ENCODE measurements around the gene EFNA3.

DNA sequence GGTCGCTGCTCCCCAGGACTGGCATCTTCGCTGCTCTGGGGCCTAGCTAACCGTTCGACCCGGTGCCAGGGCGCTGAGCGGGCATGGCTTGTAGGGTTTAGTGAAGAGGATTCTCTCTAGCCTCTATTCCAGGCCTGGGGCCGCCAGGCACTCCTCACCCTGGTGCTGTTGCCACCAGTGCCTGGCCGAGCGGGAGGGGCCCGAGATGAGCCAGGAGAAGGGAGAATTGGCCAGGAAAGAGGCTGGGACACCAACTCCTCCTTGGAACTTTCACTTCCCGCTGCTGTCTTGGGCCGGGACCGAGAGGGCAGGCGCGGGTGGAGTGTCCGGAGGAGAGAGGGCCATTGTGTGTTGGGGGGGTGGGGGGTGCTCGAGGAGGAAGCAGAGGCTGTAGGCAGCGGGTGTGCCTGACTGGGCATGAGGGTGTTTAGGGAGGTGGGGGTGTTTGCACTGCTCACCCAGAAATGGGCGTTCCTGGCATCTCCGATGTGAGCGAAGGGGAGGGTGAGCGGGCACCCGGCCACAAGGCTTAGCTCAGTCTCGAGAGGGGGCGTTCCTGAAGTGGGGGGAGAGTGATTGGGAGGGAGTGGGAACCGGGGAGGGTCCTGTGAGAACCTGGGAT is 26.7 kb upstream of the EFNA3 start:
- TF ChIP-seq CTCF (IDR thresholded peaks at IDR 0.05; ENCODE audit: poor library complexity) (no peak), EZH2 (IDR thresholded peaks at IDR 0.05; ENCODE audit: borderline replicate concordance) (no peak)
